ENCODE data around the gene PCSK2. TPM values are rescaled to one million over a fixed set of nuclear protein-coding genes. Genes with fewer than 3 reads are reported as not detected.
A peak's percentile ranks its signal among the peaks of the same experiment; 100 is the strongest.

PCSK2 gene
- total RNA-seq, 1 experiment from 2014 or later = not detected

- DNase-seq (ENCODE audit: low read depth) = no peak
Measured at GRCh38 chr20:17391127-17391771, 164.4 kb downstream of the PCSK2 start.

GRCh38 chr20:17394411-17394810 lies 167.6 kb downstream of the PCSK2 start:
- no peak for DNase-seq (ENCODE audit: low read depth)

DNA sequence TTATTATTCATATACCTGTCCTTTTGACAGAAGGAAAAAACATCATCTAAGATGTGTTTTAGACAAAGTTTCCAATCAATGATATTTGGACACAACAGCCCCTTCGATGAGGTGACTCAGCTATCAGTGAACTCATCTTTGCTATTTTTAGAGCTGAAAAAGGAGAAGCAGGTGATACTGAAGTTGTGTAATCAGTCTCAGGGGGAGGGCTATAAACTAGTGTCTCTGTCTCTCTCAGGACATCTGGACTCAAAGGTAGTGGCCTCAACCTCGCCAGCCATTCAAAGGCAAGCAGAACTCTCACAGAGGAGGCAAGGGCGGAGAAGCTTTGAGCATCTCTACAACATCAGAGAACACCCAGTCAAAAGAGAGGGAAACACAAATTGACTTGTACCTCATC lies 168.9 kb downstream of the PCSK2 start:
- DNase-seq (ENCODE audit: low read depth) = no peak

DNA sequence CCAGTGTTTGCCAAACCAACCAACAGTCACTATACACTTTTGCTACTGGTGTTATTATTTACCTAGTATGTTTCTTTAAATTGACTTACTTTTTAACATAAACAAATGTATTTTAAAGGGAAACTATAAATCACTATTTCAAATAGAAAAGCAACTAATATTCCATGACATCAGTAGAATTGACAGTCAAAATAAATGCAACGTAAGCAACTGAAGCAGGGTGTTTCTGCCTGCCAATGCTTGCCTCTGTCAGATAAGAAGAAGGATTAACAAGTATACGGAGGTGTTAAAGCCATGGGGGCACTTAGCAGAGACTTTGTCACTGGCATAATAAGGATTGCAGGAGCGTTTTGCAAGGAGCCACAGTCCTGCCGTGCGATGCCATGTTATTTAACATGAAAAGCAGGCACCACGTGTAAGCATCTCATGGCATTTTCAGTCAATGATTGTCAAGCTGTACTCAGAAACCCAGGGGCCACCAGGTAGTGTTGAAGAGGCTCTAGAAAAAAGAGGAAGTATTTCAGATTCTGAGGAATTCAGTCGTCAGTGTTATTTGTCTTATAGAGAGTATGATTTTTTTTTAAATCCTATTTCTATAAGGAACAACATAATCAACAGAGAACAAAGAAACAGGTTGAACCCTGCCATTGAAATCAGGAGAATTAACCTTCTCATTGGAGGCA lies 172.6 kb downstream of the PCSK2 start:
- DNase-seq (ENCODE audit: low read depth) = no peak

DNA sequence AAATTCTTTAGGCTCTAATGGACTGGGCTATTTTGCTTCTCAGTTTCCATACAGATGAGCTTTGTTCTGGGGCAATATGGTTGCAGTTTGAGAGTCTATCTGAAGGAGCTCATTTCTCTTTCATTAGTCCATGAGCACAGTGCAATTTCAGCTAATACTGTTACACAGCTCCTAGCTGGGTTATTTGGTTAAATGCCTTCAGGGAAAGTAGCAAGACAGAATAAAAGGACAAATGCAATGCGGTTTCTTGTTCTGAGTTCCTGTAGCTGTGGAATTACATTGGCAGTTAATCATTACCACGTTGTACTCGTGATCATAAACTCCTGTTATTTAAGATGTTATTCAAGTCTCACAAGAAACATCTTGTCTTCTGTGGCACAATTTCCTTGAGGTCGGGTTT lies 176.6 kb downstream of the PCSK2 start:
- no peak for DNase-seq (ENCODE audit: low read depth)

- DNase-seq (ENCODE audit: low read depth) = no peak
Measured at GRCh38 chr20:17406051-17406590, 179.3 kb downstream of the PCSK2 start.

DNA sequence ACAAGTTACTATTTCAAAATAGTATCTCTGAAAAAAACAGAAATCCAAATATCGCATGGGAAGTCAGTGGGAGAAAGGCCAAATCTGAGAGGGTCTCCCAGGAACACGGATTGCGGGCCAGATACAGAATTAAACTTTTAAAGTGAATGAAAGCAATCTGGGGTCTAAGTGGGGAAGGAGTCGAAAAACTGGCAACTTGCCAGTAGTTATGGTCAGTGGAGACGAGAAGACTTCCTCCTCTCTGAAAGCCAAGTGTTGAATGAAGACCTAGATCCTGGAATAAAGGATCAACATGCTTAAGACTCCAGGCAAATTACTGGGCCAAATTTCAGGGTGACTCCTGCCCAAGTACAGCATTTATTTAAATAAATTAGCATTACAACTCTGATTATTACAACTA lies 180.7 kb downstream of the PCSK2 start:
- DNase-seq (ENCODE audit: low read depth) = no peak

DNA sequence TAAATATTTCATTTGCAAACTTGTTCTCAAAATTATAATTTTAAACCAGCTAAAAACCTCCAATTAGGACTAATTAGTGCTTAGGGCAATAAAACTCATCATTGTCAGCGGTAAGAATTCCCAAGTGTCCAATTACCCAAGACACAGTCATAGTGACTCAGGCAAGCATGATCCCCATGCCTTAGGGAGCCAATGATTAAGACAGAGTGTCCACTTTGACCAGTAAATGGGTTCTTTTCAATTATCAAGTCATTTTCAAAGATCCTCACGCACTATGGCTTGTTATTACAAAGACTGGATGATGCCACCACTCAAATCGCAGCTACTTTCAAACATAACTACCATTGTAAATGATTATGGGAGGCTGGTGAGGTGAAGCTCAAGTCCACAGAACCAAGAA lies 190.4 kb downstream of the PCSK2 start:
- peak; percentile 8 for DNase-seq (ENCODE audit: low read depth)

- no peak for DNase-seq (ENCODE audit: low read depth)
Measured at GRCh38 chr20:17418737-17419136, 191.9 kb downstream of the PCSK2 start.

DNA sequence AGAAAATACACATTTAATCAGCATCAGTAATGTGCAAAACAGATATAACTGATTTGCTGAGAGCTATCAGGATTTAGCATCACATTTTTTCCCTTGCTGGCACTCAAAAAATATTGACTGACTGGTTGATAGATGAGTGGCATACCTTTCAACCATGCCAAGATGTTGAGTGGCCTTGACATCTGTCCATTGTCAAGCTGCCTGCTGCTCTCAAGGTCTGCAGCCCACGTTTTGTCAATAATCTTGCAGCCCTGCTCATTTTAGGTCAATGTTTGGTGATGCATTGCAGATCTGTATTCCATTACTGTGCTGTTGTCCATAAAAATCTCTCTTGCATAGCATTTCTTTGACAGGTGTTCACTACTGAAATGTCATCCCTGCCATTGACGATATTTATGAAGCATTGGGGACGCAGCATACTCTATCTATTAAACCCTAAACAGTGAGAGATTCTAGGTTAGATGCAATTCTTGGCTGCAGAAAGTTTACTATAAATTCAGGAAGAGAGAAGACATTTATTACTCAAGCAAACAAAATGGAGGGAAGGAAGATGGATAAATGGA lies 192.7 kb downstream of the PCSK2 start:
- no peak for DNase-seq (ENCODE audit: low read depth)

DNA sequence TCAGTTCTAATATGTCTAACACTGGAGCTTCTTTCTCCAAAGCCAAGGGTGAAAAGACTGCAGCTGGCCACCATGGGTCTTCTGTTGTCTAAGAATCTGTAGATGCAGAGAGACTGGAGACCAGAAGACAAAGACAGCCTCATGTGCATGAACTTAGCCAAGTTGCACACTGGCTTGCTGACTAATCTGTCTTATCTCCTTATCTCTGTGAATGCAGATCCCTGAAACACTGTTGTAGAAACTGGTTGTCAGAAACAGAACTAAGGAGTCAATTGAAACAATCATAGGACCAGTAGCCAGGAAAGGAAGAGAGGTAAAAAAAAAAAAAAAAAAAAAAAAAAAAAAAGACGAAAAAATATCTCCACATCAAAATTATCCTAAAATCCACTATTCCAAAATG lies 194.7 kb downstream of the PCSK2 start:
- DNase-seq (ENCODE audit: low read depth) = no peak

- no peak for DNase-seq (ENCODE audit: low read depth)
Measured at GRCh38 chr20:17423782-17424181, 196.9 kb downstream of the PCSK2 start.

- DNase-seq (ENCODE audit: low read depth) = no peak
Measured at GRCh38 chr20:17427638-17428037, 200.8 kb downstream of the PCSK2 start.

- no peak for DNase-seq (ENCODE audit: low read depth)
Measured at GRCh38 chr20:17430125-17430950, 203.5 kb downstream of the PCSK2 start.

DNA sequence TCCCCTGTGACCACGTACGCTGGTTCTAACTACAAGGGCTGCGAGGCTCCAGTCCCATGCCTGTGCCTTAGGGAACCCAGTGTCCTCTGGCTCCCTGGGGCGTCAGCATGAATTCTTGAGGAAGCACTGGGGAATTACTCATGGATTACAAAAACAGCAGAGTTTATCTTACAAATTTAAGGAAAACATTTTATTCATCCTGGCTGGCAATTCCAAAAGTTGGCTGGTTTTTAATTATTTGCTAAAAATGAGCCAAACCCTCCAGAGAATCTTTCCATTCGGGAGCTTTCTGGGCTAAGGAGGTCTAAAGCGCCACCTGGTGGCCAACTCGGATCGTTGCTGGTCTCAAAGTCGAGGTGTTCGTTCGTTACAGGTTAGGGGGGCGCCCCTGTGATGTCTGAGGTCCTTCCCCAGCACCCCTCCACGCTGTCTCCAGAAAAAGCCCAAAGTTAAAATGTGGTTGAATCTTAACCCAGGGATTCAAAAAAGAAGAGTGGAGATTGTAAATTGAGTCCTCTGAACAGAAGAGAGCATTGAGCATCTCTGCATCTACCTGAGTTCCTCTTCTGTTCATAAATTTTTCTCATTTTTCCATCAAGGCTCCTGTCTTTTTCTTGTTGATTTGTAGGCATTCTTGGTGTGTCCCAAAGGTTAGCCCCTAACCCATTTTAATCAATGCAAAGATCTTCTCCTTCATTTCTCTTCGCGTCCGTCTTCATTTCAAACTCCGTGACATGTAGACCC lies 205.0 kb downstream of the PCSK2 start:
- DNase-seq (ENCODE audit: low read depth) = peak; percentile 38

- no peak for DNase-seq (ENCODE audit: low read depth)
Measured at GRCh38 chr20:17436664-17437063, 209.8 kb downstream of the PCSK2 start.

DNA sequence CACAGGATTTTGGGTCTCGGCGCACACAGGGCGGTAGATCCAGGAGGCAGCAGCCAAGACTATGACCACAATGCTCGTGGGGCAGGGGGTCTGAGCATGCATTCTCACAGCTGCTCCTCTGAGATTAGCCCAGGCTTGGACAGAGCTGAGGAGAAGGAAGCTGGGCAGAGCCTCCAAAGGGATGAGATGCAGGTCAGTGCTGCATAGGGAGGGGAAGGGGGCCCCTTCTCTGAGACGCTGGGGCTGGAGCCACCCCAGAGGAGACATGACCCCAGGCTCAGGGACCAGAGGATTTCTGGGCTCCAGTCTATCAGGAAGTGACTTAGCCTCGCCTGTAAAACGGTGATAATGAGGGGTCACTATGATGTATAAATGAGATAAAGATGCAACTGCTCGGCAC lies 210.4 kb downstream of the PCSK2 start:
- no peak for DNase-seq (ENCODE audit: low read depth)

GRCh38 chr20:17438436-17439039 lies 211.7 kb downstream of the PCSK2 start:
- DNase-seq (ENCODE audit: low read depth) = no peak

- no peak for DNase-seq (ENCODE audit: low read depth)
Measured at GRCh38 chr20:17439616-17440296, 212.9 kb downstream of the PCSK2 start.

DNA sequence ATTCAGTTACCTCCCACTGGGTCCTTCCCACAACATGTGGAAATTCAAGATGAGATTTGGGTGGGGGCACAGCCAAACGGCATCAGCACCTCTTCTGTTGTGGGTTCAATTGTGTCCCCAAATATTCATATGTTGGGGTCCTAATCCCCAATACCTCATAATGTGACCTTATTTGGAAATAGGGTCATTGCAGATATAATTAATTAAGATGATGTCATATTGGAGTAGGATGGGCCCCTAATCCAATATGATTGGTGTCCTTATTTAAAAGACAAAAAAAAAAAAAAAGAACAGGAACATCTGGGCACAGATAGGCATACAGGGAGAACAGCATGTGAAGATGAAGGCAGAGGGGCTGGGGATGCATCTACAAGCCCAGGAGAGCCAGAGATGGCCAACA lies 214.9 kb downstream of the PCSK2 start:
- no peak for DNase-seq (ENCODE audit: low read depth)
